ENCODE measurements around the gene IL36G. TPM values are rescaled to one million over a fixed set of nuclear protein-coding genes. Genes with fewer than 3 reads are reported as not detected.

IL36G gene
- total RNA-seq, 1 donor from 2014 or later: not detected

GRCh38 chr2:113021312-113021711 lies 43.5 kb downstream of the IL36G start:
- no peaks in the 10 kb centered on the region for H3K27me3 Mint-ChIP-seq (ENCODE audit: unreplicated experiment)
- DNase-seq: no peak
- no peaks in the 10 kb centered on the region for H3K4me1 Mint-ChIP-seq (ENCODE audit: low read depth, unreplicated experiment)
- no peak overlapping the region for H3K27ac Mint-ChIP-seq (ENCODE audit: unreplicated experiment)
- H3K36me3 Mint-ChIP-seq (ENCODE audit: unreplicated experiment): peaks cover 5% of the 10 kb centered on the region
- TF ChIP-seq, protein P1, sequence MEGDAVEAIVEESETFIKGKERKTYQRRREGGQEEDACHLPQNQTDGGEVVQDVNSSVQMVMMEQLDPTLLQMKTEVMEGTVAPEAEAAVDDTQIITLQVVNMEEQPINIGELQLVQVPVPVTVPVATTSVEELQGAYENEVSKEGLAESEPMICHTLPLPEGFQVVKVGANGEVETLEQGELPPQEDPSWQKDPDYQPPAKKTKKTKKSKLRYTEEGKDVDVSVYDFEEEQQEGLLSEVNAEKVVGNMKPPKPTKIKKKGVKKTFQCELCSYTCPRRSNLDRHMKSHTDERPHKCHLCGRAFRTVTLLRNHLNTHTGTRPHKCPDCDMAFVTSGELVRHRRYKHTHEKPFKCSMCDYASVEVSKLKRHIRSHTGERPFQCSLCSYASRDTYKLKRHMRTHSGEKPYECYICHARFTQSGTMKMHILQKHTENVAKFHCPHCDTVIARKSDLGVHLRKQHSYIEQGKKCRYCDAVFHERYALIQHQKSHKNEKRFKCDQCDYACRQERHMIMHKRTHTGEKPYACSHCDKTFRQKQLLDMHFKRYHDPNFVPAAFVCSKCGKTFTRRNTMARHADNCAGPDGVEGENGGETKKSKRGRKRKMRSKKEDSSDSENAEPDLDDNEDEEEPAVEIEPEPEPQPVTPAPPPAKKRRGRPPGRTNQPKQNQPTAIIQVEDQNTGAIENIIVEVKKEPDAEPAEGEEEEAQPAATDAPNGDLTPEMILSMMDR (IDR thresholded peaks at IDR 0.05; ENCODE audit: partially characterized antibody, unreplicated experiment): no peak
- peaks cover 1% of the 10 kb centered on the region for H3K9me3 Mint-ChIP-seq (ENCODE audit: unreplicated experiment)
- H3K4me3 Mint-ChIP-seq (ENCODE audit: unreplicated experiment): no peak overlapping the region

DNA sequence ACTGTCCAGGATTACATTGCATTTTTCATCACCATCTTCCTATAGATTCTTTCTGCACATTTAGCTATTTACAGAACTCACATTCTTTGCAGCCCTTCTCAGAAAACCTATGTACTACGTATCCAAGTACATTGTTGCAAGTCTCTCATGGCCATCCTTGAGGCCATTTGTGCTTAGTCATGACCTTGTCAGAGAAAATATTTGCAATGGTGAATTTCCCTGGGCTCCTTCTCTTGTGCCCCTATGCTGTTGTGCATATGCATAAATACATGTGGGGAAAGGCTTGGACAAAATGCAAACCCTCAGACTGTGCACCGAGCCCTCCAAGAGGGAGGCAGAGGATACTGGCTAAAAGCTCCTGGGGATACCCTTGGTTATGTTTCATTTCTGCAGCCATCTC lies 47.0 kb downstream of the IL36G start:
- H3K36me3 Mint-ChIP-seq (ENCODE audit: unreplicated experiment): no peaks in the 10 kb centered on the region
- DNase-seq: no peak
- TF ChIP-seq, protein P1 (IDR thresholded peaks at IDR 0.05; ENCODE audit: partially characterized antibody, unreplicated experiment): no peak
- no peaks in the 10 kb centered on the region for H3K27me3 Mint-ChIP-seq (ENCODE audit: unreplicated experiment)
- no peaks in the 10 kb centered on the region for H3K9me3 Mint-ChIP-seq (ENCODE audit: unreplicated experiment)
- H3K27ac Mint-ChIP-seq (ENCODE audit: unreplicated experiment): no peak overlapping the region
- no peak overlapping the region for H3K4me3 Mint-ChIP-seq (ENCODE audit: unreplicated experiment)
- H3K4me1 Mint-ChIP-seq (ENCODE audit: low read depth, unreplicated experiment): no peaks in the 10 kb centered on the region

GRCh38 chr2:113025737-113026136 lies 47.9 kb downstream of the IL36G start:
- DNase-seq: no peak
- H3K27me3 Mint-ChIP-seq (ENCODE audit: unreplicated experiment): no peaks in the 10 kb centered on the region
- H3K4me3 Mint-ChIP-seq (ENCODE audit: unreplicated experiment): no peak overlapping the region
- no peaks in the 10 kb centered on the region for H3K9me3 Mint-ChIP-seq (ENCODE audit: unreplicated experiment)
- no peak overlapping the region for H3K27ac Mint-ChIP-seq (ENCODE audit: unreplicated experiment)
- no peaks in the 10 kb centered on the region for H3K4me1 Mint-ChIP-seq (ENCODE audit: low read depth, unreplicated experiment)
- TF ChIP-seq, protein P1 (IDR thresholded peaks at IDR 0.05; ENCODE audit: partially characterized antibody, unreplicated experiment): no peak
- no peaks in the 10 kb centered on the region for H3K36me3 Mint-ChIP-seq (ENCODE audit: unreplicated experiment)

GRCh38 chr2:113027691-113028090 lies 49.9 kb downstream of the IL36G start:
- no peak overlapping the region for H3K27ac Mint-ChIP-seq (ENCODE audit: unreplicated experiment)
- H3K27me3 Mint-ChIP-seq (ENCODE audit: unreplicated experiment): no peaks in the 10 kb centered on the region
- TF ChIP-seq, protein P1 (IDR thresholded peaks at IDR 0.05; ENCODE audit: partially characterized antibody, unreplicated experiment): no peak

GRCh38 chr2:113028112-113028511 lies 50.3 kb downstream of the IL36G start:
- H3K4me3 Mint-ChIP-seq (ENCODE audit: unreplicated experiment): no peak overlapping the region
- no peaks in the 10 kb centered on the region for H3K9me3 Mint-ChIP-seq (ENCODE audit: unreplicated experiment)
- TF ChIP-seq, protein P1 (IDR thresholded peaks at IDR 0.05; ENCODE audit: partially characterized antibody, unreplicated experiment): no peak
- H3K27me3 Mint-ChIP-seq (ENCODE audit: unreplicated experiment): no peaks in the 10 kb centered on the region
- H3K4me1 Mint-ChIP-seq (ENCODE audit: low read depth, unreplicated experiment): no peaks in the 10 kb centered on the region
- DNase-seq: no peak
- no peak overlapping the region for H3K27ac Mint-ChIP-seq (ENCODE audit: unreplicated experiment)
- H3K36me3 Mint-ChIP-seq (ENCODE audit: unreplicated experiment): no peaks in the 10 kb centered on the region

More at GRCh38 chr2:113027691-113028090, 49.9 kb downstream of the IL36G start:
- Mint-ChIP-seq H3K9me3 (ENCODE audit: unreplicated experiment) (no peaks in the 10 kb centered on the region), H3K4me3 (ENCODE audit: unreplicated experiment) (no peak overlapping the region), H3K36me3 (ENCODE audit: unreplicated experiment) (no peaks in the 10 kb centered on the region), H3K4me1 (ENCODE audit: low read depth, unreplicated experiment) (no peaks in the 10 kb centered on the region)
- no peak for DNase-seq
